H9 (cell line): ENCODE results near the gene TUBD1. TPM values are rescaled to one million over a fixed set of nuclear protein-coding genes. Genes with fewer than 3 reads are reported as not detected.
A peak's percentile ranks its signal among the peaks of the same experiment; 100 is the strongest.

Experiments
- DNase-seq: peaks from one replicate; pipeline ENCODE4 v3.0.0-alpha.2; 2017
- H2AFZ ChIP-seq: one replicate; pipeline ENCODE4 v1.6.1; 2013; ENCODE audit warnings: mild to moderate bottlenecking, low read length, control low read depth, moderate library complexity
- H2AK5ac ChIP-seq: 2 replicates; pipeline ENCODE4 v1.6.1; 2013; ENCODE audit warnings: low read length, control low read depth, mixed read lengths; ENCODE audit not compliant: insufficient read length
- H2BK120ac ChIP-seq: one replicate; pipeline ENCODE4 v1.6.1; 2013; ENCODE audit warnings: low read depth, mild to moderate bottlenecking, low read length, control low read depth, inconsistent platforms; ENCODE audit not compliant: poor library complexity, severe bottlenecking
- H2BK12ac ChIP-seq: 2 replicates; pipeline ENCODE4 v1.6.1; 2013; ENCODE audit warnings: low read length, control low read depth, mixed read lengths, low read depth; ENCODE audit not compliant: insufficient read length
- H2BK15ac ChIP-seq: 2 replicates; pipeline ENCODE4 v1.6.1; 2013; ENCODE audit warnings: low read depth, low read length, control low read depth
- H2BK20ac ChIP-seq: one replicate; pipeline ENCODE4 v1.6.1; 2013; ENCODE audit warnings: low read depth, mild to moderate bottlenecking, low read length, control low read depth, inconsistent platforms; ENCODE audit not compliant: poor library complexity, severe bottlenecking
- H2BK5ac ChIP-seq: 2 replicates; pipeline ENCODE4 v1.6.1; 2013; ENCODE audit warnings: low read length, control low read depth, mixed read lengths; ENCODE audit not compliant: insufficient read length
- H3K14ac ChIP-seq: 2 replicates; pipeline ENCODE4 v1.6.1; 2013; ENCODE audit warnings: low read length, control low read depth; ENCODE audit not compliant: insufficient read depth
- H3K18ac ChIP-seq: 2 replicates; pipeline ENCODE4 v1.6.1; 2013; ENCODE audit warnings: low read depth, mild to moderate bottlenecking, mixed read lengths, low read length, control low read depth; ENCODE audit not compliant: insufficient read length
- H3K23ac ChIP-seq: 2 replicates; pipeline ENCODE4 v1.6.1; 2013; ENCODE audit warnings: low read length, control low read depth, mixed read lengths, low read depth; ENCODE audit not compliant: insufficient read length
- H3K23me2 ChIP-seq: 2 replicates; pipeline ENCODE4 v1.6.1; 2013; ENCODE audit warnings: low read depth, mild to moderate bottlenecking, mixed read lengths, low read length, control low read depth; ENCODE audit not compliant: insufficient read length, poor library complexity, severe bottlenecking
- H3K27ac ChIP-seq: 2 replicates; pipeline ENCODE4 v1.5.1; 2013; ENCODE audit warnings: low read length, control low read depth, mixed read lengths, low read depth; ENCODE audit not compliant: insufficient read length
- H3K27me3 ChIP-seq: 2 replicates; pipeline ENCODE4 v1.6.1; 2013; ENCODE audit warnings: low read length, control low read depth, inconsistent platforms; ENCODE audit not compliant: insufficient read depth
- H3K4ac ChIP-seq: 2 replicates; pipeline ENCODE4 v1.6.1; 2013; ENCODE audit warnings: low read depth, mild to moderate bottlenecking, control low read depth, inconsistent platforms, low read length, moderate library complexity
- H3K4me1 ChIP-seq: 2 replicates; pipeline ENCODE4 v1.6.1; 2013; ENCODE audit warnings: low read length, control low read depth, inconsistent platforms; ENCODE audit not compliant: insufficient read depth
- H3K4me2 ChIP-seq: 2 replicates; pipeline ENCODE4 v1.6.1; 2013; ENCODE audit warnings: low read length, control low read depth, mixed read lengths; ENCODE audit not compliant: insufficient read length, insufficient read depth
- H3K56ac ChIP-seq: 2 replicates; pipeline ENCODE4 v1.6.1; 2013; ENCODE audit warnings: low read depth, mild to moderate bottlenecking, mixed read lengths, low read length, control low read depth; ENCODE audit not compliant: insufficient read length
- H3K79me1 ChIP-seq: 2 replicates; pipeline ENCODE4 v1.6.1; 2013; ENCODE audit warnings: low read depth, mild to moderate bottlenecking, moderate library complexity, low read length, control low read depth, inconsistent platforms; ENCODE audit not compliant: insufficient read depth, poor library complexity, severe bottlenecking
- H3K79me2 ChIP-seq: 2 replicates; pipeline ENCODE4 v1.6.1; 2013; ENCODE audit warnings: low read length, control low read depth, inconsistent platforms; ENCODE audit not compliant: insufficient read depth
- H3K9ac ChIP-seq: 2 replicates; pipeline ENCODE4 v1.6.1; 2013; ENCODE audit warnings: low read length, control low read depth, mixed read lengths; ENCODE audit not compliant: insufficient read length; ENCODE audit errors: extremely low read depth
- H3K9me3 ChIP-seq: one replicate; pipeline ENCODE4 v1.6.1; 2013; ENCODE audit warnings: low read depth, low read length, inconsistent platforms; ENCODE audit not compliant: control insufficient read depth
- H3T11ph ChIP-seq: one replicate; pipeline ENCODE4 v1.6.1; 2013; ENCODE audit warnings: mild to moderate bottlenecking, low read length, control low read depth, inconsistent platforms
- H4K20me1 ChIP-seq: one replicate; pipeline ENCODE4 v1.6.1; 2013; ENCODE audit not compliant: control insufficient read depth, insufficient read length, insufficient read depth
- H4K5ac ChIP-seq: 2 replicates; pipeline ENCODE4 v1.6.1; 2013; ENCODE audit warnings: low read depth, mild to moderate bottlenecking, mixed read lengths, low read length, control low read depth; ENCODE audit not compliant: insufficient read length
- H4K8ac ChIP-seq: replicated peaks from 2 replicates; pipeline ENCODE4 v1.6.1; 2013; ENCODE audit warnings: low read length, control low read depth, mixed read lengths, low read depth; ENCODE audit not compliant: insufficient read length
- H4K91ac ChIP-seq: 2 replicates; pipeline ENCODE4 v1.6.1; 2013; ENCODE audit warnings: low read depth, mild to moderate bottlenecking, moderate library complexity, mixed read lengths, low read length, control low read depth; ENCODE audit not compliant: insufficient read length
- H3K27ac Mint-ChIP-seq, 3 experiments: 2 replicates in 2 of 3; 3 replicates in 1 of 3; pipeline ENCODE4 v1.8.0; 2020 to 2021; ENCODE audit warnings: mixed read lengths in 3 of 3, mild to moderate bottlenecking in 1 of 3, moderate library complexity in 1 of 3
- H3K27me3 Mint-ChIP-seq: 2 replicates; pipeline ENCODE4 v1.8.0; 2021; ENCODE audit warnings: low read depth, mild to moderate bottlenecking, moderate library complexity, mixed read lengths
- H3K36me3 Mint-ChIP-seq, 3 experiments: 2 replicates in 2 of 3; 3 replicates in 1 of 3; pipeline ENCODE4 v1.8.0; 2020 to 2021; ENCODE audit warnings: low read depth in 3 of 3, mixed read lengths in 3 of 3; ENCODE audit not compliant: insufficient read depth in 1 of 3
- H3K4me1 Mint-ChIP-seq, 2 experiments: 2 replicates each; pipeline ENCODE4 v1.8.0; 2020; ENCODE audit warnings: mixed read lengths in 2 of 2
- H3K4me3 Mint-ChIP-seq, 2 experiments: 2 replicates in 1 of 2; 3 replicates in 1 of 2; pipeline ENCODE4 v1.8.0; 2020 to 2021; ENCODE audit warnings: mild to moderate bottlenecking in 2 of 2, mixed read lengths in 2 of 2, moderate library complexity in 1 of 2
- H3K9me3 Mint-ChIP-seq, 2 experiments: 2 replicates in 1 of 2; 3 replicates in 1 of 2; pipeline ENCODE4 v1.8.0; 2020; ENCODE audit warnings: mild to moderate bottlenecking in 2 of 2, mixed read lengths in 2 of 2, moderate library complexity in 1 of 2
- WGBS: extraction: QIAGEN DNeasy Blood & Tissue Kit; methylation state at CpG from one replicate; pipeline ENCODE4 v1.1.7; 2013; ENCODE audit warnings: missing lambda C conversion rate, low lambda C conversion rate, mixed read lengths; ENCODE audit not compliant: insufficient read length; ENCODE audit errors: extremely low coverage; 5-methylcytosine and 5-hydroxymethylcytosine counted together
- total RNA-seq: library from RNA; stranded (reverse); gene quantifications from 2 replicates; pipeline ENCODE4 v1.2.1, GENCODE V29; 2021
- TF ChIP-seq, protein P1 (sequence below): fragments of 200-600 bp; sonication (generic); conservative IDR thresholded peaks from 3 replicates; pipeline ENCODE4 v1.8.0; 2021; ENCODE audit warnings: antibody characterized with exemption, mild to moderate bottlenecking

The TUBD1 gene
- total RNA-seq, 1 experiment from 2014 or later, result 26.4 TPM

DNA sequence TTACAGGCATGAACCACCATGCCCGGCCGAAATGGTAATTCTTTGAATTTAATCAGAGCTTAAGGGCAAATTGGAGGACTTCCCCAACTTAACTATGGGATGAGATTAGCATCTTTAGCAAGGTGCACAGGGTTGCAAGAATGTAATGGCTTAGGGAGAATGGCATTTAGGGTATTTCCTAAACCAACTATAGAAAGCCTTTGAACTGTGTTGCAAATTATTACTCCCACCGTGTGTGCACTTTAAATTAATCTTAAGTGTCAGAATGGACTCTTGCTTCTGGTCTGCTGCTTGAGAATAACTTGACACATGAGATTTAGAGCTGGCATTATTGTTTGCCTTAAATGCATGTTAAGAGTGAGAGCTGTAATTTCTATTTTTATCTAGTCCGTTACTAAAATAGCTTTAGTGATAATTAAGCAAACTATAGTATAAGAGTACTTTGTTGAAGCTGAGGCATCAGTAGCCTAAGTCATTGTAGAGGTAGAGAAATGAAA is 59.8 kb downstream of the TUBD1 start:
- Histone ChIP-seq H3K23ac (no peak overlapping the region), H2AFZ (no peak overlapping the region), H2BK120ac (no peak overlapping the region), H3K4ac (no peak overlapping the region), H3K14ac (no peak overlapping the region), H3T11ph (no peak overlapping the region), H2BK12ac (no peak overlapping the region), H3K9me3 (no peaks in the 10 kb centered on the region), H4K20me1 (no peaks in the 10 kb centered on the region), H4K5ac (no peak overlapping the region), H3K56ac (no peak overlapping the region), H3K79me2 (no peaks in the 10 kb centered on the region), H3K9ac (no peak overlapping the region), H3K23me2 (no peaks in the 10 kb centered on the region), H3K27ac (no peak overlapping the region), H2BK15ac (no peak overlapping the region), H2BK5ac (no peak overlapping the region), H3K4me1 (0 out of 2 replicates have a peak, but pooled peaks cover 3% of the 10 kb centered on the region), H4K91ac (no peak overlapping the region), H3K79me1 (no peaks in the 10 kb centered on the region), H3K4me2 (no peak overlapping the region), H3K27me3 (no peaks in the 10 kb centered on the region), H2BK20ac (no peak overlapping the region), H2AK5ac (no peak overlapping the region), H4K8ac (no peak overlapping the region), H3K18ac (no peak overlapping the region)
- Mint-ChIP-seq H3K4me3 (no peak overlapping the region), H3K4me1 (peaks cover 25 to 28% of the 10 kb centered on the region in 2 experiments), H3K36me3 (peaks cover 0 to 1% (median 0%) of the 10 kb centered on the region in 3 experiments; a peak in 2 of 7 replicates), H3K27me3 (no peaks in the 10 kb centered on the region), H3K9me3 (no peaks in the 10 kb centered on the region), H3K27ac (peak overlapping the region in 2 of 3 experiments; percentile 28 to 42; a peak in 3 of 7 replicates)
- no peak for DNase-seq
- WGBS, result no CpG with 5 or more reads among the region's 4 CpGs
- TF ChIP-seq, protein P1, sequence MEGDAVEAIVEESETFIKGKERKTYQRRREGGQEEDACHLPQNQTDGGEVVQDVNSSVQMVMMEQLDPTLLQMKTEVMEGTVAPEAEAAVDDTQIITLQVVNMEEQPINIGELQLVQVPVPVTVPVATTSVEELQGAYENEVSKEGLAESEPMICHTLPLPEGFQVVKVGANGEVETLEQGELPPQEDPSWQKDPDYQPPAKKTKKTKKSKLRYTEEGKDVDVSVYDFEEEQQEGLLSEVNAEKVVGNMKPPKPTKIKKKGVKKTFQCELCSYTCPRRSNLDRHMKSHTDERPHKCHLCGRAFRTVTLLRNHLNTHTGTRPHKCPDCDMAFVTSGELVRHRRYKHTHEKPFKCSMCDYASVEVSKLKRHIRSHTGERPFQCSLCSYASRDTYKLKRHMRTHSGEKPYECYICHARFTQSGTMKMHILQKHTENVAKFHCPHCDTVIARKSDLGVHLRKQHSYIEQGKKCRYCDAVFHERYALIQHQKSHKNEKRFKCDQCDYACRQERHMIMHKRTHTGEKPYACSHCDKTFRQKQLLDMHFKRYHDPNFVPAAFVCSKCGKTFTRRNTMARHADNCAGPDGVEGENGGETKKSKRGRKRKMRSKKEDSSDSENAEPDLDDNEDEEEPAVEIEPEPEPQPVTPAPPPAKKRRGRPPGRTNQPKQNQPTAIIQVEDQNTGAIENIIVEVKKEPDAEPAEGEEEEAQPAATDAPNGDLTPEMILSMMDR, result no peak
